IMR-90 (cell line): ENCODE measurements around the gene IDH3A. TPM values are rescaled to one million over a fixed set of nuclear protein-coding genes. Genes with fewer than 3 reads are reported as not detected.
A peak's percentile ranks its signal among the peaks of the same experiment; 100 is the strongest.

Source experiments
- ATAC-seq: fragments of 200-7000 bp; cut with Tn5 transposase; 2 replicates; pipeline ENCODE4 v1.9.1; 2020; ENCODE audit warnings: low read depth, mild to moderate bottlenecking, moderate library complexity
- BruUV-seq: library from RNA; stranded (reverse); fragments of 400-500 nt; replicated peaks from 2 replicates; lab custom pipeline; 2021; lab: Mats Ljungman, UMichigan
- CTCF ChIA-PET: fragments of 300-600 bp; formaldehyde crosslinking; extraction: SDS; loops from one replicate; lab custom pipeline; 2021; ENCODE audit warnings: antibody characterized with exemption; lab: Yijun Ruan, JAX
- POLR2A ChIA-PET: fragments of 300-600 bp; sonication (Branson Sonifier 250); formaldehyde crosslinking; loops from one replicate; lab custom pipeline; 2022; ENCODE audit warnings: antibody characterized with exemption; ENCODE audit not compliant: unreplicated experiment; lab: Charles Lee
- DNase-seq: peaks from one replicate; pipeline ENCODE4 v3.0.0; 2013
- H2AFZ ChIP-seq: replicated peaks from 2 replicates; pipeline ENCODE3; 2013; ENCODE audit warnings: low read length, mild to moderate bottlenecking; ENCODE audit not compliant: poor library complexity
- H2AK5ac ChIP-seq: 2 replicates; pipeline ENCODE4 v1.6.1; 2013; ENCODE audit warnings: low read depth, low read length, inconsistent platforms
- H2AK9ac ChIP-seq: replicated peaks from 2 replicates; pipeline ENCODE3; 2013; ENCODE audit warnings: mild to moderate bottlenecking, low read depth, low read length, moderate library complexity; ENCODE audit not compliant: poor library complexity
- H2BK120ac ChIP-seq: 2 replicates; pipeline ENCODE4 v1.6.1; 2013; ENCODE audit warnings: low read depth, low read length, inconsistent platforms
- H2BK15ac ChIP-seq: 3 replicates; pipeline ENCODE4 v1.6.1; 2013; ENCODE audit warnings: low read depth, low read length, inconsistent platforms
- H2BK20ac ChIP-seq: 2 replicates; pipeline ENCODE4 v1.6.1; 2013; ENCODE audit warnings: low read depth, mild to moderate bottlenecking, inconsistent platforms, low read length, moderate library complexity
- H2BK5ac ChIP-seq: 2 replicates; pipeline ENCODE4 v1.6.1; 2013; ENCODE audit warnings: mild to moderate bottlenecking, low read depth, low read length, inconsistent platforms; ENCODE audit not compliant: poor library complexity, severe bottlenecking
- H3K14ac ChIP-seq: replicated peaks from 2 replicates; pipeline ENCODE4 v1.6.1; 2013; ENCODE audit warnings: low read depth, low read length, inconsistent platforms
- H3K18ac ChIP-seq: 2 replicates; pipeline ENCODE4 v1.6.1; 2013; ENCODE audit warnings: low read depth, low read length, control low read depth
- H3K23ac ChIP-seq: 2 replicates; pipeline ENCODE4 v1.6.1; 2013; ENCODE audit warnings: low read depth, low read length, inconsistent platforms
- H3K27ac ChIP-seq: 2 replicates; pipeline ENCODE4 v1.5.1; 2013; ENCODE audit warnings: mild to moderate bottlenecking, control low read depth, low read length; ENCODE audit not compliant: insufficient read depth
- H3K27me3 ChIP-seq: 2 replicates; pipeline ENCODE4 v1.6.1; 2013; ENCODE audit warnings: low read length; ENCODE audit not compliant: control insufficient read depth, insufficient read depth
- H3K36me3 ChIP-seq: 2 replicates; pipeline ENCODE4 v1.6.1; 2013; ENCODE audit warnings: low read length, mixed read lengths; ENCODE audit not compliant: control insufficient read depth, insufficient read depth
- H3K4ac ChIP-seq: 2 replicates; pipeline ENCODE4 v1.6.1; 2013; ENCODE audit warnings: low read depth, low read length, inconsistent platforms
- H3K4me1 ChIP-seq: 2 replicates; pipeline ENCODE4 v1.6.1; 2013; ENCODE audit warnings: low read length, mixed read lengths; ENCODE audit not compliant: control insufficient read depth, insufficient read depth
- H3K4me2 ChIP-seq: 2 replicates; pipeline ENCODE4 v1.6.1; 2013; ENCODE audit warnings: low read depth, mild to moderate bottlenecking, control low read depth, low read length, moderate library complexity
- H3K4me3 ChIP-seq: 2 replicates; pipeline ENCODE4 v1.5.1; 2013; ENCODE audit warnings: low read depth, mild to moderate bottlenecking, control low read depth, low read length, moderate library complexity; ENCODE audit not compliant: insufficient read depth
- H3K56ac ChIP-seq: 2 replicates; pipeline ENCODE4 v1.6.1; 2013; ENCODE audit warnings: low read length, inconsistent platforms; ENCODE audit not compliant: insufficient read depth; ENCODE audit errors: extremely low read depth
- H3K79me1 ChIP-seq, 2 experiments: 2 replicates each; pipeline ENCODE4 v1.6.1; 2013; ENCODE audit warnings: low read length in 2 of 2, inconsistent platforms in 1 of 2, low read depth in 1 of 2
- H3K9ac ChIP-seq: 2 replicates; pipeline ENCODE4 v1.6.1; 2013; ENCODE audit warnings: low read depth, low read length, control low read depth
- H3K9me1 ChIP-seq: 2 replicates; pipeline ENCODE4 v1.6.1; 2013; ENCODE audit warnings: low read length, inconsistent platforms; ENCODE audit not compliant: insufficient read depth
- H3K9me3 ChIP-seq: 2 replicates; pipeline ENCODE4 v1.6.1; 2013; ENCODE audit warnings: low read length; ENCODE audit not compliant: control insufficient read depth, insufficient read depth
- H4K20me1 ChIP-seq: 2 replicates; pipeline ENCODE4 v1.6.1; 2013; ENCODE audit warnings: low read length, inconsistent platforms; ENCODE audit not compliant: insufficient read depth
- H4K5ac ChIP-seq: 2 replicates; pipeline ENCODE4 v1.6.1; 2013; ENCODE audit warnings: mild to moderate bottlenecking, low read depth, low read length, control low read depth
- H4K8ac ChIP-seq, 2 experiments: 2 replicates each; pipeline ENCODE4 v1.6.1; 2013; ENCODE audit warnings: low read depth in 2 of 2, low read length in 2 of 2, control low read depth in 1 of 2, inconsistent platforms in 1 of 2
- H4K91ac ChIP-seq: 2 replicates; pipeline ENCODE4 v1.6.1; 2013; ENCODE audit warnings: low read depth, low read length, inconsistent platforms; ENCODE audit not compliant: insufficient read depth
- MAFK ChIP-seq: IDR thresholded peaks from 2 replicates; pipeline ENCODE4 v1.6.1; 2012; ENCODE audit warnings: low read depth, low read length, improper control_type of control experiment
- MXI1 ChIP-seq: IDR thresholded peaks from 2 replicates; pipeline ENCODE4 v1.6.1; 2012; ENCODE audit warnings: low read depth, mild to moderate bottlenecking, low read length, moderate library complexity, borderline replicate concordance
- POLR2A ChIP-seq: IDR thresholded peaks from 2 replicates; pipeline ENCODE4 v1.6.1; 2012; ENCODE audit warnings: mild to moderate bottlenecking, low read depth, low read length
- RAD21 ChIP-seq: IDR thresholded peaks from 2 replicates; pipeline ENCODE4 v1.6.1; 2012; ENCODE audit warnings: low read length, improper control_type of control experiment
- SMC3 ChIP-seq: fragments of 150-350 bp; IDR thresholded peaks from 2 replicates; pipeline ENCODE4 v1.6.1; 2016; ENCODE audit warnings: low read depth, mild to moderate bottlenecking, antibody characterized with exemption, low read length, moderate library complexity
- WGBS, 2 experiments: methylation state at CpG; one replicate each; pipeline versions ENCODE4 v1.1.5 to v1.1.7; 2013; ENCODE audit warnings: missing lambda C conversion rate in 2 of 2; ENCODE audit not compliant: insufficient read length in 1 of 2; ENCODE audit errors: extremely low coverage in 2 of 2; 5-methylcytosine and 5-hydroxymethylcytosine counted together
- dilution Hi-C: fragments of 300-500 bp; cut with HindIII; formaldehyde crosslinking; loops from one replicate; pipeline ENCODE4 v1.14.3; 2018; ENCODE audit warnings: low sequenced_read_pairs; ENCODE audit not compliant: unreplicated experiment
- in situ Hi-C: fragments of 300-500 bp; cut with MboI; formaldehyde crosslinking; loops from 3 replicates; pipeline ENCODE4 v1.14.3; 2019; ENCODE audit warnings: low sequenced_read_pairs, inconsistent platforms, mixed read lengths
- intact Hi-C: fragments of 100-400 bp; cut with micrococcal nuclease; formaldehyde crosslinking; loops from 2 replicates; pipeline ENCODE4 v1.10.0; 2022
- polyA plus RNA-seq, 3 experiments: library from polyadenylated mRNA; depleted of rRNA; stranded (reverse); fragments of >200 nt; gene quantifications; 2 replicates each; pipeline ENCODE4 v1.2.3, GENCODE V29; 2012; ENCODE audit warnings: low replicate concordance in 1 of 3
- total RNA-seq: library from RNA; depleted of rRNA; stranded (reverse); fragments of >200 nt; gene quantifications from 2 replicates; pipeline ENCODE4 v1.2.3, GENCODE V29; 2012

The IDH3A gene
- total and polyA plus RNA-seq, 2 of the 4 experiments (the other 2 are of a cell fraction), result 34.5 to 47.7 TPM

DNA sequence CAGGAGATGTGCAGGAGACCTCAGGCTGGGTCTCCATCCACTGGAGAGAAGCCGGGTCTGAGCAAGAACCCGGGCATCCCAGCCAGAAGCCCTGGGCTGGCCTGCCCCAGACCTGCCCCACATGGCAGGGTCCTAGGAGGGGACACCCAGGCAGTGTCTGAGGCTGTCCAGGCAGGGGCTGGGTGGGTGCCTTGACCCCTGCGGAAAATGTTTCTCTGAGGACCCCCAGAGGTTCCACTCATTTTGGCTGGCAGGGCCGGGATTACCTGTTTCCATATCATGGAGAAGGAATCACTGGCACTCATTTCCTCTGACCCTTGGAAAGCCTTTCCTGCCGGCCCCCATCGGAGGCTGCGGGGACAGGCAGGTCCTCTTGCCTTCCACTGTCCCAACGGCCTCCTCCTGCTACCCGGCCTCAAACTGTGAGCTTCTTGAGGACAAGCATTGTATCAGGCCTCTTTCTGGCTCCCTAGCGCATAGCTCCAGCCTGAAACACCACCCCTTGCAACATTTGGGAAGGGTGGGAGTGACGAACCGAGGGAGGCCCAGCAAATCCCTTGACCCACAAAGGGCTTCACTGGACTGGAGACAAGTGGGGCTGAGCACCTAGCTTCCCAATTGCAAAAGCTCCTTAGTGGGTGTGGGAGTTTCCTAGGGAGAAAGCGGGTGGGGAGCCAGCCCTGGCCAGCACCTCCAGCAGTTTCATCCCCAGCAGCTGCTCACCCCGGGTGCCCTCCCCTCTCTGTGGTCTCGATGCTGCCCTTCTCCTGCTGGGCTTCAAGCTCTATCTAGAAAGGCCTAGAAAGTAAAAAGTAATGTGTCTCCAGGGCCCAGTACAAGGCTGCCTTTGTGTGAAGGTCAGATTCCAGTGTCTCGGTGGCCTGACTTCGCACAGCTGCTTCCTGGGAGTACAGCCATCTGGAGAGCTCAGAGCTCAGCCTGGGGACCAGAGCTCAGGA is 55.5 kb downstream of the IDH3A start:
- dilution Hi-C loops (no loop called here), intact Hi-C loops (no loop called here), in situ Hi-C loops (no loop called here)
- no peak overlapping the region for H3K4ac ChIP-seq
- H3K9me1 ChIP-seq, result no peaks in the 10 kb centered on the region
- no peak overlapping the region for H2AFZ ChIP-seq
- H3K27me3 ChIP-seq, result peaks cover 37% of the 10 kb centered on the region
- no peaks in the 10 kb centered on the region for H3K79me1 ChIP-seq
- CTCF ChIA-PET, result interaction anchor here (1.4 kb wide), 1 partner anchor 9 kb away, joined by 4 read pairs; no protein-coding TSS in a partner anchor
- no peak overlapping the region for H3K4me2 ChIP-seq
- no peak overlapping the region for H4K8ac ChIP-seq
- H4K20me1 ChIP-seq, result no peaks in the 10 kb centered on the region
- no peak overlapping the region for H3K56ac ChIP-seq
- H3K14ac ChIP-seq, result no peak overlapping the region
- no peak overlapping the region for H2BK15ac ChIP-seq
- POLR2A ChIA-PET, result no interaction called here
- H4K91ac ChIP-seq, result no peak overlapping the region
- H2BK120ac ChIP-seq, result no peak overlapping the region
- no peak overlapping the region for H2AK5ac ChIP-seq
- H2BK5ac ChIP-seq, result no peak overlapping the region
- no peaks in the 10 kb centered on the region for H3K4me1 ChIP-seq
- no peak overlapping the region for H3K4me3 ChIP-seq
- BruUV-seq, result no TSS peak
- no peaks in the 10 kb centered on the region for H3K9me3 ChIP-seq
- ATAC-seq (peak; percentile 49; the same call in 1 of the 2 replicates), DNase-seq (no peak)
- H2AK9ac ChIP-seq, result no peak overlapping the region
- TF ChIP-seq MXI1, result no peak
- TF ChIP-seq MAFK, result no peak
- TF ChIP-seq POLR2A, result no peak
- no peak for TF ChIP-seq SMC3
- no peak for TF ChIP-seq RAD21
- no peak overlapping the region for H3K27ac ChIP-seq
- H4K5ac ChIP-seq, result no peak overlapping the region
- WGBS, 2 experiments, result 77% methylated on average over 10 of the region's 17 CpGs; no CpG with 5 or more reads in 1 of the 2 experiments
- no peaks in the 10 kb centered on the region for H3K36me3 ChIP-seq
- H3K23ac ChIP-seq, result no peak overlapping the region
- no peak overlapping the region for H3K9ac ChIP-seq
- no peak overlapping the region for H3K18ac ChIP-seq
- no peak overlapping the region for H2BK20ac ChIP-seq
